Mucosa of descending colon (tissue), 3 donors: ENCODE measurements around the gene HTRA3. TPM values are rescaled to one million over a fixed set of nuclear protein-coding genes. Genes with fewer than 3 reads are reported as not detected.

ENCODE experiments used
- ATAC-seq: fragments of 200-7000 bp; cut with Tn5 transposase; one replicate; pipeline ENCODE4 v1.9.1; 2020; ENCODE audit warnings: mild to moderate bottlenecking, moderate library complexity
- DNase-seq, 3 donors: peaks; one replicate each; pipeline ENCODE4 v3.0.0-alpha.2; 2020
- H3K36me3 ChIP-seq: fragments of 200-600 bp; one replicate; pipeline ENCODE4 v1.8.0; 2021; ENCODE audit warnings: low read depth, mild to moderate bottlenecking
- H3K4me1 ChIP-seq: fragments of 200-600 bp; one replicate; pipeline ENCODE4 v1.8.0; 2021; ENCODE audit warnings: low read depth, mild to moderate bottlenecking
- H3K4me3 ChIP-seq: fragments of 200-600 bp; one replicate; pipeline ENCODE4 v1.8.0; 2021; ENCODE audit warnings: mild to moderate bottlenecking
- H3K9me3 ChIP-seq: fragments of 200-600 bp; one replicate; pipeline ENCODE4 v1.8.0; 2021; ENCODE audit warnings: mild to moderate bottlenecking
- intact Hi-C, 2 donors: fragments of 100-400 bp; cut with DNase I in 1 of 2; cut with micrococcal nuclease in 1 of 2; formaldehyde crosslinking; loops; one replicate each; pipeline versions ENCODE4 v1.11.0 to v1.11.1; 2022; cut with DNase I, micrococcal nuclease
- total RNA-seq, 3 donors: library from RNA; stranded (reverse); fragmentation: NEBNext Ultra II Directional in 2 of 3; extraction: Animal tissue kit (Norgen Biotek cat#: 25700) in 2 of 3; gene quantifications; one replicate each; pipeline versions ENCODE4 v1.2.1 to v1.2.4, GENCODE V29; 2021 to 2023
- TF ChIP-seq, protein P1 (sequence below): fragments of 200-600 bp; IDR thresholded peaks from one replicate; pipeline ENCODE4 v1.8.0; 2022; ENCODE audit warnings: antibody characterized with exemption, mild to moderate bottlenecking
- donor health status: DM: no; HTN: no; CAD: no; lungs with moderate emphysema.
- donor health status: DM: no; HTN: no; CAD: no.
- donor health status: DM: no; HTN: yes; CAD: no.

Gene HTRA3
- total RNA-seq, 3 donors from 2014 or later = 2.5 to 18.5 (median 4.2) TPM

- H3K36me3 ChIP-seq = no peaks in the 10 kb centered on the region
- intact Hi-C loops = no loop called here
- ATAC-seq (peak; percentile 32), DNase-seq (peak in 1 of 3 donors; percentile 63)
- no peak overlapping the region for H3K4me3 ChIP-seq
- TF ChIP-seq, protein P1, sequence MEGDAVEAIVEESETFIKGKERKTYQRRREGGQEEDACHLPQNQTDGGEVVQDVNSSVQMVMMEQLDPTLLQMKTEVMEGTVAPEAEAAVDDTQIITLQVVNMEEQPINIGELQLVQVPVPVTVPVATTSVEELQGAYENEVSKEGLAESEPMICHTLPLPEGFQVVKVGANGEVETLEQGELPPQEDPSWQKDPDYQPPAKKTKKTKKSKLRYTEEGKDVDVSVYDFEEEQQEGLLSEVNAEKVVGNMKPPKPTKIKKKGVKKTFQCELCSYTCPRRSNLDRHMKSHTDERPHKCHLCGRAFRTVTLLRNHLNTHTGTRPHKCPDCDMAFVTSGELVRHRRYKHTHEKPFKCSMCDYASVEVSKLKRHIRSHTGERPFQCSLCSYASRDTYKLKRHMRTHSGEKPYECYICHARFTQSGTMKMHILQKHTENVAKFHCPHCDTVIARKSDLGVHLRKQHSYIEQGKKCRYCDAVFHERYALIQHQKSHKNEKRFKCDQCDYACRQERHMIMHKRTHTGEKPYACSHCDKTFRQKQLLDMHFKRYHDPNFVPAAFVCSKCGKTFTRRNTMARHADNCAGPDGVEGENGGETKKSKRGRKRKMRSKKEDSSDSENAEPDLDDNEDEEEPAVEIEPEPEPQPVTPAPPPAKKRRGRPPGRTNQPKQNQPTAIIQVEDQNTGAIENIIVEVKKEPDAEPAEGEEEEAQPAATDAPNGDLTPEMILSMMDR = no peak
- H3K4me1 ChIP-seq = no peaks in the 10 kb centered on the region
- no peaks in the 10 kb centered on the region for H3K9me3 ChIP-seq
These were observed 22.3 kb upstream of the HTRA3 start for GRCh38 chr4:8247047-8247930.

- no peak for DNase-seq
- TF ChIP-seq, protein P1 = no peak
- ATAC-seq = no peak
- Histone ChIP-seq H3K36me3 (no peaks in the 10 kb centered on the region), H3K4me1 (no peaks in the 10 kb centered on the region), H3K4me3 (no peak overlapping the region), H3K9me3 (no peaks in the 10 kb centered on the region)
- intact Hi-C loops = no loop called here
These were observed 21.5 kb upstream of the HTRA3 start for GRCh38 chr4:8248091-8248490.

DNA sequence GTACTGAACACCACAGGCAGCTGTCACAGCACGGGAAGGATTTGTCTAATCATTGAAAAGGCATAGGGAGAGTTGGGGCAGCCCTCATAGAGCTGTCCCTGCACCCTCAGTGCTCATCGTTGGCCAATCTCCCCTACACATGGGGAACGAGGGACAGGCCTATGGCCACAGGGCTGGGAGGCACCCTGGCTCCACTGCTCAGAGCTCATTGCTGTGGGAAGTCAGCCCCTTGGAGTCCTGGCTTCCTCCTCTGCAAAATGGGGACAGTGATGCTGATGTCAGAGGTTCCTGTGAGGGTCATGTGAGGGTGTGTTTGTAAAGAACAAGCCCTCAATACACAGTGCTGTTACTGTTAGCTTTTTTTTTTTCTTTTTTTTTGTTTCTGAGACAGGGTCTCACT, 19.3 kb upstream of the HTRA3 start:
- Histone ChIP-seq H3K4me1 (no peaks in the 10 kb centered on the region), H3K36me3 (no peaks in the 10 kb centered on the region), H3K4me3 (no peak overlapping the region), H3K9me3 (no peaks in the 10 kb centered on the region)
- intact Hi-C loops = no loop called here
- no peak for DNase-seq
- ATAC-seq = no peak
- TF ChIP-seq, protein P1 = no peak

DNA sequence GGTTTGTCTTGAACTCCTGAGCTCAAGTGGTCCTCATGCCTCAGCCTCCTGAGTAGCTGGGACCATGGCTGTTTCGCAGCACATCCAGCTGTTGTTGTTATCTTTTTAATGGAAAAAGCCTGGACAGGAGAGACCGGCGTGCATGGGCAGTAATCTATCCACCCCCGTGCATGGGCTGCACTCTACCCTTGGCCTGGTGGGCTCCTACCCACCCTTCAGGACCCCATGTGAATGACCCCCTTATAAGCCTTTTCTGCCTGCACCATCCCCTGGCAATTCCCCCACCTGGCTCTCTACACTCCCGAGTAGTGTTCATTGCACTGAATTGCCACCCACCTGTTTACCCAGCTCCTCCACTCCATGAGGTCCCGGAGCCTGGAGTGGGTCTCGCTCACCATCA, 18.9 kb upstream of the HTRA3 start:
- TF ChIP-seq, protein P1 = no peak
- Histone ChIP-seq H3K9me3 (no peaks in the 10 kb centered on the region), H3K36me3 (no peaks in the 10 kb centered on the region), H3K4me1 (no peaks in the 10 kb centered on the region), H3K4me3 (no peak overlapping the region)
- ATAC-seq (no peak), DNase-seq (no peak)
- intact Hi-C loops = no loop called here

GRCh38 chr4:8251110-8251883, 18.3 kb upstream of the HTRA3 start:
- intact Hi-C loops = no loop called here
- H3K4me1 ChIP-seq = no peaks in the 10 kb centered on the region
- no peaks in the 10 kb centered on the region for H3K36me3 ChIP-seq
- TF ChIP-seq, protein P1 = no peak
- ATAC-seq (no peak), DNase-seq (no peak)
- H3K9me3 ChIP-seq = no peaks in the 10 kb centered on the region
- no peak overlapping the region for H3K4me3 ChIP-seq
